SW 1271 (cell line): Measurements from ENCODE around the gene KCTD18.

ENCODE experiments used
- DNase-seq, 2 experiments: peaks; one replicate each; lab custom pipeline; 2025; lab: John Stamatoyannopoulos, UW

KCTD18 gene

GRCh38 chr2:200454927-200455801 lies 54.7 kb downstream of the KCTD18 start:
- DNase-seq: no peak

- DNase-seq: no peak
Measured at GRCh38 chr2:200453853-200454534, 55.9 kb downstream of the KCTD18 start.

GRCh38 chr2:200453142-200453852 lies 56.6 kb downstream of the KCTD18 start:
- no peak for DNase-seq

- DNase-seq: no peak
Measured at GRCh38 chr2:200452377-200452776, 57.5 kb downstream of the KCTD18 start.

- no peak for DNase-seq
Measured at GRCh38 chr2:200451511-200451910, 58.4 kb downstream of the KCTD18 start.

- no peak for DNase-seq
Measured at GRCh38 chr2:200450288-200450687, 59.6 kb downstream of the KCTD18 start.

GRCh38 chr2:200449149-200449548 lies 60.7 kb downstream of the KCTD18 start:
- no peak for DNase-seq

- no peak for DNase-seq
Measured at GRCh38 chr2:200448455-200448854, 61.4 kb downstream of the KCTD18 start.

- DNase-seq: no peak
Measured at GRCh38 chr2:200447139-200447855, 62.6 kb downstream of the KCTD18 start.

GRCh38 chr2:200446612-200447011 lies 63.3 kb downstream of the KCTD18 start:
- no peak for DNase-seq

- DNase-seq: no peak
Measured at GRCh38 chr2:200445284-200445683, 64.6 kb downstream of the KCTD18 start.

- DNase-seq: no peak
Measured at GRCh38 chr2:200444530-200444929, 65.3 kb downstream of the KCTD18 start.

- DNase-seq: no peak
Measured at GRCh38 chr2:200443916-200444315, 66.0 kb downstream of the KCTD18 start.

GRCh38 chr2:200443376-200443775 lies 66.5 kb downstream of the KCTD18 start:
- DNase-seq: no peak

GRCh38 chr2:200442471-200442870 lies 67.4 kb downstream of the KCTD18 start:
- no peak for DNase-seq

- no peak for DNase-seq
Measured at GRCh38 chr2:200439981-200440380, 69.9 kb downstream of the KCTD18 start.
